ENCODE data around the gene TSC1.
A peak's percentile ranks its signal among the peaks of the same experiment; 100 is the strongest.
"Not testable (repeated sequence)": the region's sequence is repeated elsewhere in the genome, so short reads cannot be mapped to it uniquely, and the experiment has no call there.

Gene TSC1

GRCh38 chr9:132967908-132968307 is 23.5 kb upstream of the TSC1 start:
- H3K27ac ChIP-seq (ENCODE audit: insufficient read depth in 1 of 2, low read depth in 1 of 2, low read length in 2 of 2, poor library complexity in 1 of 2, severe bottlenecking in 2 of 2); POLR2A ChIA-PET; H3K36me3 ChIP-seq (ENCODE audit: control insufficient read depth in 4 of 4, insufficient read depth in 4 of 4, low read length in 3 of 4); H3K9me3 ChIP-seq (ENCODE audit: control extremely low read depth in 1 of 5, control insufficient read depth in 4 of 5, insufficient read depth in 2 of 5, low read depth in 1 of 5, low read length in 4 of 5); H3K4me3 ChIP-seq (ENCODE audit: control insufficient read depth in 1 of 7, extremely low read depth in 1 of 7, insufficient read depth in 4 of 7, low read depth in 2 of 7, low read length in 6 of 7); DNase-seq; H3K27me3 ChIP-seq (replicated peaks in 2 of 5; ENCODE audit: control insufficient read depth in 4 of 5, insufficient read depth in 5 of 5, low read length in 4 of 5): not testable (repeated sequence)
- no CpG with 5 or more reads among the region's 3 CpGs for WGBS (ENCODE audit: insufficient coverage)
- H3K4me1 ChIP-seq (ENCODE audit: control extremely low read depth in 1 of 4, control insufficient read depth in 4 of 4, insufficient read depth in 4 of 4, low read length in 3 of 4): peaks cover 0 to 12% (median 3%) of the 10 kb centered on the region in 4 experiments
- CTCF ChIA-PET: interaction anchor here (2.0 kb wide), 1 partner anchor 12 kb away, joined by 4 read pairs; no protein-coding TSS in a partner anchor

DNA sequence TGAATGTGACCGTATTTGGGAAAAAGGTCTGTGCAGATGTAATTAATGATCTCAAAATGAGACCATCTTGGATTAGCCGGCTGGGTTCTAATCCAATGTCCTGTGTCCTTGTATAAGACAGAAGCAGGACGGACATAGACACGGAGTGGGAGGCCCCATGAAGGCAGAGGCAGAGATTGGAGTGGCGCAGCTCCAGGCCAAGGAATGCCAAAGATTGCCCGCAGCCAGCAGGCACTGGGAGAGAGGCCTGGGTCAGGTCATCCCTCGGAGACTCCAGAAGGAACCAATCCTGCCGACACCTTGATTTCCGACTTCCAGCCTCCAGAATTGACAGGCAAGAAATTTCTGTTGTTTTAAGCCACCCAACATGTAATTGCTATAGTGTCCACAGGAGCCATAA is 21.1 kb upstream of the TSC1 start:
- WGBS (ENCODE audit: insufficient coverage): 98% methylated on average over 7 of the region's 9 CpGs
- Histone ChIP-seq H3K4me3 (ENCODE audit: control insufficient read depth in 1 of 7, extremely low read depth in 1 of 7, insufficient read depth in 4 of 7, low read depth in 2 of 7, low read length in 6 of 7) (no peak overlapping the region), H3K4me1 (ENCODE audit: control extremely low read depth in 1 of 4, control insufficient read depth in 4 of 4, insufficient read depth in 4 of 4, low read length in 3 of 4) (peaks cover 0 to 9% (median 0%) of the 10 kb centered on the region in 4 experiments), H3K36me3 (ENCODE audit: control insufficient read depth in 4 of 4, insufficient read depth in 4 of 4, low read length in 3 of 4) (no peaks in the 10 kb centered on the region), H3K27ac (ENCODE audit: insufficient read depth in 1 of 2, low read depth in 1 of 2, low read length in 2 of 2, poor library complexity in 1 of 2, severe bottlenecking in 2 of 2) (no peak overlapping the region), H3K9me3 (ENCODE audit: control extremely low read depth in 1 of 5, control insufficient read depth in 4 of 5, insufficient read depth in 2 of 5, low read depth in 1 of 5, low read length in 4 of 5) (no peaks in the 10 kb centered on the region), H3K27me3 (replicated peaks in 2 of 5; ENCODE audit: control insufficient read depth in 4 of 5, insufficient read depth in 5 of 5, low read length in 4 of 5) (no peaks in the 10 kb centered on the region)
- POLR2A ChIA-PET: no interaction called here
- DNase-seq: no peak
- CTCF ChIA-PET: no interaction called here

- H3K36me3 ChIP-seq (ENCODE audit: control insufficient read depth in 4 of 4, insufficient read depth in 4 of 4, low read length in 3 of 4): no peaks in the 10 kb centered on the region
- POLR2A ChIA-PET: no interaction called here
- DNase-seq: no peak
- no peaks in the 10 kb centered on the region for H3K4me1 ChIP-seq (ENCODE audit: control extremely low read depth in 1 of 4, control insufficient read depth in 4 of 4, insufficient read depth in 4 of 4, low read length in 3 of 4)
- H3K27me3 ChIP-seq (replicated peaks in 2 of 5; ENCODE audit: control insufficient read depth in 4 of 5, insufficient read depth in 5 of 5, low read length in 4 of 5): no peaks in the 10 kb centered on the region
- WGBS (ENCODE audit: insufficient coverage): no CpG with 5 or more reads among the region's 6 CpGs
- CTCF ChIA-PET: interaction anchor here (1.5 kb wide), 1 partner anchor 12 kb away, joined by 6 read pairs; no protein-coding TSS in a partner anchor
- no peak overlapping the region for H3K27ac ChIP-seq (ENCODE audit: insufficient read depth in 1 of 2, low read depth in 1 of 2, low read length in 2 of 2, poor library complexity in 1 of 2, severe bottlenecking in 2 of 2)
- H3K4me3 ChIP-seq (ENCODE audit: control insufficient read depth in 1 of 7, extremely low read depth in 1 of 7, insufficient read depth in 4 of 7, low read depth in 2 of 7, low read length in 6 of 7): no peak overlapping the region
- H3K9me3 ChIP-seq (ENCODE audit: control extremely low read depth in 1 of 5, control insufficient read depth in 4 of 5, insufficient read depth in 2 of 5, low read depth in 1 of 5, low read length in 4 of 5): peaks cover under 1 to 10% (median 2%) of the 10 kb centered on the region in 5 experiments
Measured at GRCh38 chr9:132961002-132961401, 16.6 kb upstream of the TSC1 start.

DNA sequence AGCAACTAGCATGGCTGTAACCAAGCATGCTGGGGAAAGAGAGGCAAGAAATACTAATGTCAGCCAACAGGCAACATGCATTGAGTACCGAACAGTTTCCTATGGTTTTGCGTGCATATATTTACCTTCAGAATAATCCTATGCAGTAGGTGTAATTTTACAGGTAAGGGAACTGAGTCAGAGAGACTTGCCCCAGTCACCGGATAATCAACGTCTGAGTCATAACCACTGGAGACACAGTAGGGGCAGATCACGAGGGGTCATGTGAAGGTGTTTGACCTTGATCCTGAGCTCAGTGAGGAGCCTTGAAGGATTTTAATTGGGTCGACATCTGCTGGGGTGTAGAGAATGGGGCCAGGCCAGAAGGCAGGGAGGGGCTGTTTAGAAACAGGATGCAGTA is 13.4 kb upstream of the TSC1 start:
- H3K4me1 ChIP-seq (ENCODE audit: control extremely low read depth in 1 of 4, control insufficient read depth in 4 of 4, insufficient read depth in 4 of 4, low read length in 3 of 4): no peaks in the 10 kb centered on the region
- H3K4me3 ChIP-seq (ENCODE audit: control insufficient read depth in 1 of 7, extremely low read depth in 1 of 7, insufficient read depth in 4 of 7, low read depth in 2 of 7, low read length in 6 of 7): no peak overlapping the region
- peaks cover 3 to 14% (median 4%) of the 10 kb centered on the region in 5 experiments for H3K9me3 ChIP-seq (ENCODE audit: control extremely low read depth in 1 of 5, control insufficient read depth in 4 of 5, insufficient read depth in 2 of 5, low read depth in 1 of 5, low read length in 4 of 5)
- 93% methylated on average over 3 of the region's 6 CpGs for WGBS (ENCODE audit: insufficient coverage)
- H3K27ac ChIP-seq (ENCODE audit: insufficient read depth in 1 of 2, low read depth in 1 of 2, low read length in 2 of 2, poor library complexity in 1 of 2, severe bottlenecking in 2 of 2): no peak overlapping the region
- CTCF ChIA-PET: no interaction called here
- no peaks in the 10 kb centered on the region for H3K36me3 ChIP-seq (ENCODE audit: control insufficient read depth in 4 of 4, insufficient read depth in 4 of 4, low read length in 3 of 4)
- no peaks in the 10 kb centered on the region for H3K27me3 ChIP-seq (replicated peaks in 2 of 5; ENCODE audit: control insufficient read depth in 4 of 5, insufficient read depth in 5 of 5, low read length in 4 of 5)
- POLR2A ChIA-PET: no interaction called here
- DNase-seq: no peak

DNA sequence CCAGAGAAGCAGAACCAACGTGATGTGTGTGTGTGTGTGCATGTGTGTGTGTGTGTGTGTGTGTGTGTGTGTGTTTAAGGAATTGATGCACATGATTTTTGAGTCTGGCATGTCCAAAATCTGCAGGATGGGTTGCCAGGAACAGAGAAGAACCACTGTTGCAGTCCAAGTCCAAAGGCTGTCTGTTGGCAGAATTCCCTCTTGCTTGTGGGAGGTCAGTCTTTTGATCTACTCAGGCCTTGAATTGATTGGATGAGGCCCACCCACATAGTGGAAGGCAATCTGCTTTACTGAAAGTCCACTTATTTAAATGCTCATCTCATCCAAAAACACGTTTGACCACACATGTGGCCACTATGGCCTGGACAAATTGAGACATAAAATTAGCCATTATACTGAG is 11.4 kb upstream of the TSC1 start:
- WGBS (ENCODE audit: insufficient coverage): 82% methylated on average over 1 of the region's 2 CpGs
- POLR2A ChIA-PET: no interaction called here

GRCh38 chr9:132955123-132955522 is 10.7 kb upstream of the TSC1 start:
- H3K4me3 ChIP-seq (ENCODE audit: control insufficient read depth in 1 of 7, extremely low read depth in 1 of 7, insufficient read depth in 4 of 7, low read depth in 2 of 7, low read length in 6 of 7): peak overlapping the region in 1 of 7 experiments; percentile 21
- no peaks in the 10 kb centered on the region for H3K27me3 ChIP-seq (replicated peaks in 2 of 5; ENCODE audit: control insufficient read depth in 4 of 5, insufficient read depth in 5 of 5, low read length in 4 of 5)
- no peak overlapping the region for H3K27ac ChIP-seq (ENCODE audit: insufficient read depth in 1 of 2, low read depth in 1 of 2, low read length in 2 of 2, poor library complexity in 1 of 2, severe bottlenecking in 2 of 2)
- DNase-seq: no peak
- H3K4me1 ChIP-seq (ENCODE audit: control extremely low read depth in 1 of 4, control insufficient read depth in 4 of 4, insufficient read depth in 4 of 4, low read length in 3 of 4): no peaks in the 10 kb centered on the region
- ChIA-PET POLR2A (no interaction called here), CTCF (interaction anchor here (0.7 to 1.6 kb wide), 2 partner anchors 8 to 15 kb away, joined by 3 read pairs; no protein-coding TSS in a partner anchor)
- no peaks in the 10 kb centered on the region for H3K36me3 ChIP-seq (ENCODE audit: control insufficient read depth in 4 of 4, insufficient read depth in 4 of 4, low read length in 3 of 4)
- whole genome bisulfite sequencing (ENCODE audit: insufficient coverage): 100% methylated on average over 1 of the region's 2 CpGs
- peaks cover 3 to 14% (median 4%) of the 10 kb centered on the region in 5 experiments for H3K9me3 ChIP-seq (ENCODE audit: control extremely low read depth in 1 of 5, control insufficient read depth in 4 of 5, insufficient read depth in 2 of 5, low read depth in 1 of 5, low read length in 4 of 5)

More for the DNA sequence above, 11.4 kb upstream of the TSC1 start:
- Histone ChIP-seq H3K9me3 (ENCODE audit: control extremely low read depth in 1 of 5, control insufficient read depth in 4 of 5, insufficient read depth in 2 of 5, low read depth in 1 of 5, low read length in 4 of 5) (peaks cover 3 to 14% (median 4%) of the 10 kb centered on the region in 5 experiments), H3K27ac (ENCODE audit: insufficient read depth in 1 of 2, low read depth in 1 of 2, low read length in 2 of 2, poor library complexity in 1 of 2, severe bottlenecking in 2 of 2) (no peak overlapping the region), H3K4me3 (ENCODE audit: control insufficient read depth in 1 of 7, extremely low read depth in 1 of 7, insufficient read depth in 4 of 7, low read depth in 2 of 7, low read length in 6 of 7) (no peak overlapping the region), H3K27me3 (replicated peaks in 2 of 5; ENCODE audit: control insufficient read depth in 4 of 5, insufficient read depth in 5 of 5, low read length in 4 of 5) (no peaks in the 10 kb centered on the region), H3K4me1 (ENCODE audit: control extremely low read depth in 1 of 4, control insufficient read depth in 4 of 4, insufficient read depth in 4 of 4, low read length in 3 of 4) (no peaks in the 10 kb centered on the region), H3K36me3 (ENCODE audit: control insufficient read depth in 4 of 4, insufficient read depth in 4 of 4, low read length in 3 of 4) (no peaks in the 10 kb centered on the region)
- DNase-seq: no peak
- CTCF ChIA-PET: interaction anchor here (1.6 kb wide), 1 partner anchor 9 kb away, joined by 3 read pairs; no protein-coding TSS in a partner anchor

GRCh38 chr9:132949709-132950108 is 5.3 kb upstream of the TSC1 start:
- no peaks in the 10 kb centered on the region for H3K27me3 ChIP-seq (replicated peaks in 2 of 5; ENCODE audit: control insufficient read depth in 4 of 5, insufficient read depth in 5 of 5, low read length in 4 of 5)
- no peak for DNase-seq
- no peak overlapping the region for H3K4me3 ChIP-seq (ENCODE audit: control insufficient read depth in 1 of 7, extremely low read depth in 1 of 7, insufficient read depth in 4 of 7, low read depth in 2 of 7, low read length in 6 of 7)
- no peaks in the 10 kb centered on the region for H3K36me3 ChIP-seq (ENCODE audit: control insufficient read depth in 4 of 4, insufficient read depth in 4 of 4, low read length in 3 of 4)
- no peak overlapping the region for H3K27ac ChIP-seq (ENCODE audit: insufficient read depth in 1 of 2, low read depth in 1 of 2, low read length in 2 of 2, poor library complexity in 1 of 2, severe bottlenecking in 2 of 2)
- CTCF ChIA-PET: interaction anchor here (0.7 to 2.6 kb wide), 3 partner anchors 10 to 1323 kb away, joined by 3 to 6 read pairs (median 3); no protein-coding TSS in a partner anchor
- POLR2A ChIA-PET: no interaction called here
- peaks cover 0 to 2% (median 0%) of the 10 kb centered on the region in 5 experiments for H3K9me3 ChIP-seq (ENCODE audit: control extremely low read depth in 1 of 5, control insufficient read depth in 4 of 5, insufficient read depth in 2 of 5, low read depth in 1 of 5, low read length in 4 of 5)
- H3K4me1 ChIP-seq (ENCODE audit: control extremely low read depth in 1 of 4, control insufficient read depth in 4 of 4, insufficient read depth in 4 of 4, low read length in 3 of 4): peaks cover 0 to 15% (median 5%) of the 10 kb centered on the region in 4 experiments
- WGBS (ENCODE audit: insufficient coverage): 100% methylated on average over 3 of the region's 4 CpGs
